ENCODE measurements around the gene DRD3. TPM values are rescaled to one million over a fixed set of nuclear protein-coding genes. Genes with fewer than 3 reads are reported as not detected.

Gene DRD3
- total RNA-seq, 1 donor from 2014 or later: not detected

Other genes with a start within 250 kb of the DRD3 start
- gene ZDHHC23, start 231.0 kb downstream of the DRD3 start, total RNA-seq: 14.9 and 21.4 TPM in 2 replicates
- 1.3 and 3.2 TPM in 2 replicates for gene CCDC191, start 122.5 kb downstream of the DRD3 start, total RNA-seq
- gene QTRT2, start 122.3 kb downstream of the DRD3 start, total RNA-seq: 33.2 and 38.5 TPM in 2 replicates
- gene ZNF80, start 58.5 kb upstream of the DRD3 start, total RNA-seq: not detected in 2 replicates
- gene TIGIT, start 115.0 kb upstream of the DRD3 start, total RNA-seq: not detected in 2 replicates